ENCODE data around the gene BBX. TPM values are rescaled to one million over a fixed set of nuclear protein-coding genes. Genes with fewer than 3 reads are reported as not detected.
"Not testable (repeated sequence)": the region's sequence is repeated elsewhere in the genome, so short reads cannot be mapped to it uniquely, and the experiment has no call there.

BBX gene
- total RNA-seq, 1 donor from 2014 or later, result 37.2 TPM

- no peaks in the 10 kb centered on the region for H3K9me3 Mint-ChIP-seq
- H3K27ac Mint-ChIP-seq, result no peak overlapping the region
Observed at GRCh38 chr3:107676469-107677309, 153.9 kb downstream of the BBX start.

GRCh38 chr3:107679921-107680320 is 157.2 kb downstream of the BBX start:
- Mint-ChIP-seq H3K27me3 (no peaks in the 10 kb centered on the region), H3K4me3 (no peak overlapping the region), H3K9me3 (no peaks in the 10 kb centered on the region), H3K36me3 (ENCODE audit: low read depth) (peaks cover 2% of the 10 kb centered on the region), H3K27ac (no peak overlapping the region), H3K4me1 (peaks cover 19% of the 10 kb centered on the region)
- intact Hi-C loops (cut with micrococcal nuclease), result loop anchor here (5.0 to 10.0 kb wide), 4 partner anchors 62 to 445 kb away; no protein-coding TSS in a partner anchor
- no peak for DNase-seq

More at GRCh38 chr3:107676469-107677309, 153.9 kb downstream of the BBX start:
- Mint-ChIP-seq H3K27me3 (no peaks in the 10 kb centered on the region), H3K4me1 (peaks cover 19% of the 10 kb centered on the region), H3K36me3 (ENCODE audit: low read depth) (peaks cover 2% of the 10 kb centered on the region), H3K4me3 (no peak overlapping the region)
- no peak for DNase-seq
- intact Hi-C loops (cut with micrococcal nuclease), result loop anchor here (2.0 to 10.0 kb wide), 5 partner anchors 66 to 800 kb away; no protein-coding TSS in a partner anchor

GRCh38 chr3:107680698-107681097 is 157.9 kb downstream of the BBX start:
- Mint-ChIP-seq H3K4me1 (peaks cover 14% of the 10 kb centered on the region), H3K4me3 (no peak overlapping the region), H3K9me3 (no peaks in the 10 kb centered on the region), H3K36me3 (ENCODE audit: low read depth) (peaks cover 2% of the 10 kb centered on the region), H3K27ac (no peak overlapping the region), H3K27me3 (no peaks in the 10 kb centered on the region)
- no peak for DNase-seq
- intact Hi-C loops (cut with micrococcal nuclease), result no loop called here

GRCh38 chr3:107681396-107681795 is 158.6 kb downstream of the BBX start:
- intact Hi-C loops (cut with micrococcal nuclease), result no loop called here
- DNase-seq, result no peak
- no peak overlapping the region for H3K4me3 Mint-ChIP-seq
- H3K4me1 Mint-ChIP-seq, result peaks cover 14% of the 10 kb centered on the region
- H3K9me3 Mint-ChIP-seq, result no peaks in the 10 kb centered on the region
- peaks cover 2% of the 10 kb centered on the region for H3K36me3 Mint-ChIP-seq (ENCODE audit: low read depth)
- no peak overlapping the region for H3K27ac Mint-ChIP-seq
- no peaks in the 10 kb centered on the region for H3K27me3 Mint-ChIP-seq

GRCh38 chr3:107682580-107682979 is 159.8 kb downstream of the BBX start:
- H3K4me1 Mint-ChIP-seq, result peaks cover 11% of the 10 kb centered on the region
- H3K36me3 Mint-ChIP-seq (ENCODE audit: low read depth), result peaks cover 2% of the 10 kb centered on the region
- no peak overlapping the region for H3K4me3 Mint-ChIP-seq
- H3K27ac Mint-ChIP-seq, result no peak overlapping the region
- no peaks in the 10 kb centered on the region for H3K27me3 Mint-ChIP-seq
- no peak for DNase-seq
- intact Hi-C loops (cut with micrococcal nuclease), result no loop called here
- H3K9me3 Mint-ChIP-seq, result no peaks in the 10 kb centered on the region

- DNase-seq, result no peak
- no peak overlapping the region for H3K4me3 Mint-ChIP-seq
Observed at GRCh38 chr3:107683447-107683846, 160.7 kb downstream of the BBX start.

GRCh38 chr3:107684431-107684925 is 161.7 kb downstream of the BBX start:
- intact Hi-C loops (cut with micrococcal nuclease), result no loop called here
- H3K4me3 Mint-ChIP-seq, result no peak overlapping the region
- H3K27me3 Mint-ChIP-seq, result no peaks in the 10 kb centered on the region
- H3K36me3 Mint-ChIP-seq (ENCODE audit: low read depth), result peaks cover 2% of the 10 kb centered on the region
- peaks cover 11% of the 10 kb centered on the region for H3K4me1 Mint-ChIP-seq
- H3K9me3 Mint-ChIP-seq, result no peaks in the 10 kb centered on the region
- H3K27ac Mint-ChIP-seq, result no peak overlapping the region
- DNase-seq, result no peak

More at GRCh38 chr3:107683447-107683846, 160.7 kb downstream of the BBX start:
- Mint-ChIP-seq H3K27me3 (no peaks in the 10 kb centered on the region), H3K9me3 (no peaks in the 10 kb centered on the region), H3K4me1 (peaks cover 11% of the 10 kb centered on the region), H3K27ac (no peak overlapping the region), H3K36me3 (ENCODE audit: low read depth) (peaks cover 2% of the 10 kb centered on the region)
- intact Hi-C loops (cut with micrococcal nuclease), result no loop called here

- H3K27me3 Mint-ChIP-seq, result no peaks in the 10 kb centered on the region
- H3K4me1 Mint-ChIP-seq, result peaks cover 11% of the 10 kb centered on the region
- H3K4me3 Mint-ChIP-seq, result no peak overlapping the region
- DNase-seq, result no peak
- H3K27ac Mint-ChIP-seq, result no peak overlapping the region
- H3K9me3 Mint-ChIP-seq, result no peaks in the 10 kb centered on the region
- intact Hi-C loops (cut with micrococcal nuclease), result no loop called here
- peaks cover 2% of the 10 kb centered on the region for H3K36me3 Mint-ChIP-seq (ENCODE audit: low read depth)
Observed at GRCh38 chr3:107685383-107685782, 162.6 kb downstream of the BBX start.

- Mint-ChIP-seq H3K27ac (no peak overlapping the region), H3K4me1 (peaks cover 9% of the 10 kb centered on the region), H3K27me3 (no peaks in the 10 kb centered on the region), H3K9me3 (no peaks in the 10 kb centered on the region), H3K36me3 (ENCODE audit: low read depth) (no peaks in the 10 kb centered on the region), H3K4me3 (no peak overlapping the region)
- no peak for DNase-seq
- intact Hi-C loops (cut with micrococcal nuclease), result no loop called here
Observed at GRCh38 chr3:107687056-107687581, 164.4 kb downstream of the BBX start.

GRCh38 chr3:107689355-107689754 is 166.6 kb downstream of the BBX start:
- no peaks in the 10 kb centered on the region for H3K9me3 Mint-ChIP-seq
- no peaks in the 10 kb centered on the region for H3K27me3 Mint-ChIP-seq
- intact Hi-C loops (cut with micrococcal nuclease), result no loop called here
- DNase-seq, result no peak
- H3K36me3 Mint-ChIP-seq (ENCODE audit: low read depth), result no peaks in the 10 kb centered on the region
- H3K4me1 Mint-ChIP-seq, result peaks cover 6% of the 10 kb centered on the region
- no peak overlapping the region for H3K4me3 Mint-ChIP-seq
- no peak overlapping the region for H3K27ac Mint-ChIP-seq

- Mint-ChIP-seq H3K27ac (no peak overlapping the region), H3K36me3 (ENCODE audit: low read depth) (no peaks in the 10 kb centered on the region), H3K4me1 (no peaks in the 10 kb centered on the region), H3K4me3 (no peak overlapping the region), H3K27me3 (no peaks in the 10 kb centered on the region), H3K9me3 (no peaks in the 10 kb centered on the region)
- peak; percentile 62 for DNase-seq
- intact Hi-C loops (cut with micrococcal nuclease), result loop anchor here (2.0 kb wide), 1 partner anchor 50 kb away; no protein-coding TSS in a partner anchor
Observed at GRCh38 chr3:107690522-107691138, 167.9 kb downstream of the BBX start.

GRCh38 chr3:107691984-107692383 is 169.2 kb downstream of the BBX start:
- DNase-seq; H3K36me3 Mint-ChIP-seq (ENCODE audit: low read depth); H3K4me1 Mint-ChIP-seq; H3K27ac Mint-ChIP-seq; H3K27me3 Mint-ChIP-seq; H3K4me3 Mint-ChIP-seq; H3K9me3 Mint-ChIP-seq: not testable (repeated sequence)
- intact Hi-C loops (cut with micrococcal nuclease), result loop anchor here (2.0 kb wide), 1 partner anchor 49 kb away; no protein-coding TSS in a partner anchor

- H3K27ac Mint-ChIP-seq; H3K27me3 Mint-ChIP-seq; H3K36me3 Mint-ChIP-seq (ENCODE audit: low read depth); H3K4me3 Mint-ChIP-seq; H3K4me1 Mint-ChIP-seq; DNase-seq; intact Hi-C loops (cut with micrococcal nuclease); H3K9me3 Mint-ChIP-seq: not testable (repeated sequence)
Observed at GRCh38 chr3:107697348-107697747, 174.6 kb downstream of the BBX start.

GRCh38 chr3:107697855-107698254 is 175.1 kb downstream of the BBX start:
- intact Hi-C loops (cut with micrococcal nuclease); H3K36me3 Mint-ChIP-seq (ENCODE audit: low read depth); H3K9me3 Mint-ChIP-seq; H3K4me1 Mint-ChIP-seq; H3K27ac Mint-ChIP-seq; H3K27me3 Mint-ChIP-seq; DNase-seq: not testable (repeated sequence)
- H3K4me3 Mint-ChIP-seq, result peak overlapping the region; percentile 51
